ENCODE measurements around the gene PKHD1. TPM values are rescaled to one million over a fixed set of nuclear protein-coding genes. Genes with fewer than 3 reads are reported as not detected.

PKHD1 gene
- polyA plus RNA-seq, 1 of the 3 experiments (the other 2 are of a cell fraction), result not detected

GRCh38 chr6:51678905-51679620 is 408.4 kb downstream of the PKHD1 start:
- Histone ChIP-seq H4K20me1 (ENCODE audit: insufficient read depth) (no peaks in the 10 kb centered on the region), H3K4me2 (no peak overlapping the region), H3K27me3 (ENCODE audit: insufficient read depth) (no peaks in the 10 kb centered on the region), H3K27ac (ENCODE audit: low read depth in 2 of 2, low read length in 1 of 2) (peak overlapping the region in 1 of 2 experiments; percentile 99; a peak in 2 of 4 replicates), H3K4me3 (ENCODE audit: low read depth in 2 of 2, low read length in 1 of 2) (no peak overlapping the region), H3K79me2 (ENCODE audit: insufficient read depth) (no peaks in the 10 kb centered on the region), H3K4me1 (ENCODE audit: control insufficient read depth in 1 of 2, insufficient read depth in 2 of 2, low read depth in 1 of 2, low read length in 1 of 2) (peaks cover 0 to 40% of the 10 kb centered on the region in 2 experiments; a peak in 2 of 4 replicates), H3F3A (replicated peaks; ENCODE audit: insufficient read depth) (no peaks in the 10 kb centered on the region), H3K9ac (no peak overlapping the region), H3K9me2 (no peaks in the 10 kb centered on the region), H3K9me3 (no peaks in the 10 kb centered on the region), H3K36me3 (replicated peaks in 1 of 2; ENCODE audit: control insufficient read depth in 1 of 2, insufficient read depth in 2 of 2, low read length in 1 of 2) (no peaks in the 10 kb centered on the region), H2AFZ (ENCODE audit: low read depth) (peak overlapping the region; percentile 59; the same call in 1 of the 2 replicates)
- POLR2A ChIA-PET, result interaction anchor here (0.6 to 3.7 kb wide), 16 partner anchors 78 to 862 kb away, joined by 3 to 31 read pairs (median 4); partner anchors contain the start of gene TFAP2B
- DNase-seq, result peak; percentile 16
- 10% methylated on average over 5 of the region's 5 CpGs for WGBS (ENCODE audit: low lambda C conversion rate)
- CTCF ChIA-PET, result interaction anchor here (0.8 to 3.0 kb wide), 15 partner anchors 12 to 863 kb away, joined by 3 to 8 read pairs (median 4); no protein-coding TSS in a partner anchor
- TF ChIP-seq MXI1 (IDR thresholded peaks at IDR 0.05; ENCODE audit: low read depth, low read length) (no peak; the same call in 1 of the 2 replicates), NRF1 (IDR thresholded peaks at IDR 0.05; ENCODE audit: low read depth, low read length) (no peak), RAD21 (IDR thresholded peaks at IDR 0.05; ENCODE audit: low read length) (peak; percentile 45), FOXJ3 (CRISPR knock-in tag; IDR thresholded peaks at IDR 0.05) (peak; percentile 88), CHD2 (IDR thresholded peaks at IDR 0.05; ENCODE audit: low read length, partially characterized antibody) (peak; percentile 78), MAX (IDR thresholded peaks at IDR 0.05; ENCODE audit: low read depth) (no peak), GATA2 (CRISPR knock-in tag; IDR thresholded peaks at IDR 0.05) (peak; percentile 73), RXRA (IDR thresholded peaks at IDR 0.05; ENCODE audit: borderline replicate concordance, low read depth) (no peak), ELF1 (IDR thresholded peaks at IDR 0.05) (no peak), IRF3 (IDR thresholded peaks at IDR 0.05; ENCODE audit: low read depth, low read length) (no peak), REST (IDR thresholded peaks at IDR 0.05; ENCODE audit: low read depth, low read length) (no peak), CTCF (IDR thresholded peaks at IDR 0.05) (no peak), EZH2phosphoT487 (IDR thresholded peaks at IDR 0.05; ENCODE audit: borderline replicate concordance, low read depth) (no peak), SIN3A (IDR thresholded peaks at IDR 0.05; ENCODE audit: borderline replicate concordance, low read depth, low read length) (no peak), RCOR1 (IDR thresholded peaks at IDR 0.05; ENCODE audit: low read length) (peak; percentile 94), USF1 (IDR thresholded peaks at IDR 0.05; ENCODE audit: borderline replicate concordance, low read depth) (no peak), TEAD4 (IDR thresholded peaks at IDR 0.05; ENCODE audit: borderline replicate concordance, insufficient read depth) (no peak), USF2 (IDR thresholded peaks at IDR 0.05; ENCODE audit: borderline replicate concordance, low read depth, low read length) (no peak), FOXM1 (IDR thresholded peaks at IDR 0.05; ENCODE audit: low read depth) (no peak), EP300 (IDR thresholded peaks at IDR 0.05; ENCODE audit: borderline replicate concordance in 1 of 2, low read depth in 1 of 2, low read length in 1 of 2) (peak in 1 of 2 experiments; percentile 98; a peak in 2 of 4 replicates), TAF1 (IDR thresholded peaks at IDR 0.05; ENCODE audit: borderline replicate concordance, low read depth, low read length) (no peak), YY1 (IDR thresholded peaks at IDR 0.05; ENCODE audit: low read depth) (no peak), GABPA (IDR thresholded peaks at IDR 0.05; ENCODE audit: low read depth) (no peak), MEF2A (IDR thresholded peaks at IDR 0.05; ENCODE audit: borderline replicate concordance, low read depth) (no peak)

Data from SK-N-SH (cell line).